Kidney (tissue), 14 donors: ENCODE data around the gene PXT1. TPM values are rescaled to one million over a fixed set of nuclear protein-coding genes. Genes with fewer than 3 reads are reported as not detected.

ENCODE experiments used
- DNase-seq, 5 donors: peaks; one replicate each; pipeline ENCODE4 v3.0.0-alpha.2; 2013 to 2020
- FAIRE-seq: peaks from 2 replicates; lab custom pipeline; 2012; peaks lifted over from hg19 to GRCh38; lab: Jason Lieb, UNC
- H3K27ac ChIP-seq, 2 donors: one replicate each; pipeline ENCODE4 v1.7.0; 2013; ENCODE audit warnings: low read depth in 2 of 2, low read length in 2 of 2, inconsistent platforms in 1 of 2
- H3K27me3 ChIP-seq: one replicate; pipeline ENCODE4 v1.7.1; 2013; ENCODE audit warnings: low read length, inconsistent platforms; ENCODE audit not compliant: control insufficient read depth, insufficient read depth
- H3K36me3 ChIP-seq, 3 donors: one replicate each; pipeline versions ENCODE4 v1.7.0 to v1.7.1; 2013; ENCODE audit warnings: low read length in 3 of 3, control low read depth in 1 of 3, inconsistent platforms in 1 of 3; ENCODE audit not compliant: insufficient read depth in 3 of 3, control insufficient read depth in 2 of 3
- H3K4me1 ChIP-seq, 3 donors: one replicate each; pipeline versions ENCODE4 v1.7.0 to v1.7.1; 2013; ENCODE audit warnings: low read length in 3 of 3, inconsistent platforms in 1 of 3, low read depth in 1 of 3; ENCODE audit not compliant: control insufficient read depth in 2 of 3, insufficient read depth in 2 of 3
- H3K4me3 ChIP-seq, 3 donors: one replicate each; pipeline versions ENCODE4 v1.7.0 to v1.8.1; 2013; ENCODE audit warnings: low read length in 3 of 3, control low read depth in 1 of 3, inconsistent platforms in 1 of 3
- H3K9ac ChIP-seq, 3 donors: one replicate each; pipeline versions ENCODE4 v1.7.0 to v1.7.1; 2013; ENCODE audit warnings: low read length in 3 of 3, control low read depth in 1 of 3, inconsistent platforms in 1 of 3
- H3K9me3 ChIP-seq, 3 donors: one replicate each; pipeline versions ENCODE4 v1.7.0 to v1.7.1; 2013; ENCODE audit warnings: low read length in 3 of 3, control low read depth in 1 of 3, inconsistent platforms in 1 of 3; ENCODE audit not compliant: control insufficient read depth in 2 of 3, insufficient read depth in 1 of 3
- intact Hi-C: fragments of 100-400 bp; cut with DNase I; formaldehyde crosslinking; loops from one replicate; pipeline ENCODE4 v1.11.1; 2022
- polyA plus RNA-seq: library from polyadenylated mRNA; stranded (reverse); fragments of 350-450 nt; fragmentation: Illumina TruSeq; extraction: RNeasy Lipid Tissue Mini Kit (QIAGEN cat#74804); gene quantifications from one replicate; pipeline ENCODE4 v1.2.3, GENCODE V29; 2014; ENCODE audit warnings: low read depth, low replicate concordance; ENCODE audit not compliant: insufficient read depth
- total RNA-seq: library from RNA; stranded (reverse); fragmentation: NEBNext Ultra II Directional; extraction: Animal tissue kit (Norgen Biotek cat#: 25700); gene quantifications from one replicate; pipeline ENCODE4 v1.2.1, GENCODE V29; 2021
- TF ChIP-seq, protein P1 (sequence below): IDR thresholded peaks from 3 replicates; pipeline ENCODE4 v1.5.1; 2012; ENCODE audit warnings: mild to moderate bottlenecking, moderate library complexity, borderline replicate concordance; ENCODE audit not compliant: insufficient read depth; ENCODE audit errors: extremely low read depth
- donor health status: control.
- donor health status: control.
- donor health status: control.
- donor health status: control.
- donor health status: control.
- donor health status: DM: yes; HTN: yes; CAD: no.
- donor health status: Normal renal cell carcinoma (clear cell type).

The PXT1 gene
- total and polyA plus RNA-seq, 2 donors from 2014 or later, result 0.13 TPM; not detected in 1

DNA sequence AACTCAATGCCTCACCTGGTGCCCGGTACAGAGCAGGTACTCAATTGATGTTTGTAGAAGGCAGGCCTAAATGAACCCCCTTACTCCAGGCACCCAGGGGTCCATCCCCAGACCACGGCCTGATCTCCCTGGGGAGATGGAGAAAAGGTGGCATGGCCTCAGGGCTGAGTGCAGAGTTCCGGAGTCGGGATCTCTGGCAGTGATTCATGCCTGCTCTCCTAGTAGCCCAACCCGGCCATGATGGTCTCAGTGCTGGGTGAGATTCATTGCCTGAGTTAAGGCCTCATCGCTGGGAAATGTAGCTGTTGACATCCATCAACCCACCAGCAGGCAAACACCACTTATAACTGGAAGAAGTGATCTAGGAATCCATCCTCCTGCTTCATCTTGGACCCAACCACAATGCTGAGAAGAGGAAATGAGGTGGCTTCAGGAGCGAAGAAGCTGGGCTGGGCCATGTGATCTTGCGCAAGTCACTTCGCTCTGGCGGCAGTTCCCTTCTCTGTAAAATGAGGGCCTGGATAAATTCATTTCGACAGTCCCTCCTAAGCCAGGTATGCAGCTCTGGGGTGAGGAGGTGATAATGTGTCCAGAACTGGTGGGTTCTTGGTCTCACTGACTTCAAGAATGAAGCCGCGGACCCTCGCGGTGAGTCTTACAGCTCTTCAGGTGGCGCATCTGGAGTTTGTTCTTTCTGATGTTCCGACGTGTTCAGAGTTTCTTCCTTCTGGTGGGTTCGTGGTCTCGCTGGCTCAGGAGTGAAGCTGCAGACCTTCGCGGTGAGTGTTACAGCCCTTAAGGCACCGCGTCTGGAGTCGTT, 79.9 kb downstream of the PXT1 start:
- Histone ChIP-seq H3K4me1 (peaks cover 0 to 8% (median 7%) of the 10 kb centered on the region in 3 donors), H3K9ac (no peak overlapping the region), H3K9me3 (no peaks in the 10 kb centered on the region), H3K27ac (no peak overlapping the region), H3K4me3 (no peak overlapping the region), H3K27me3 (no peaks in the 10 kb centered on the region), H3K36me3 (no peaks in the 10 kb centered on the region)
- FAIRE-seq (no peak), DNase-seq (peak in 1 of 5 donors; percentile 10)
- TF ChIP-seq, protein P1, sequence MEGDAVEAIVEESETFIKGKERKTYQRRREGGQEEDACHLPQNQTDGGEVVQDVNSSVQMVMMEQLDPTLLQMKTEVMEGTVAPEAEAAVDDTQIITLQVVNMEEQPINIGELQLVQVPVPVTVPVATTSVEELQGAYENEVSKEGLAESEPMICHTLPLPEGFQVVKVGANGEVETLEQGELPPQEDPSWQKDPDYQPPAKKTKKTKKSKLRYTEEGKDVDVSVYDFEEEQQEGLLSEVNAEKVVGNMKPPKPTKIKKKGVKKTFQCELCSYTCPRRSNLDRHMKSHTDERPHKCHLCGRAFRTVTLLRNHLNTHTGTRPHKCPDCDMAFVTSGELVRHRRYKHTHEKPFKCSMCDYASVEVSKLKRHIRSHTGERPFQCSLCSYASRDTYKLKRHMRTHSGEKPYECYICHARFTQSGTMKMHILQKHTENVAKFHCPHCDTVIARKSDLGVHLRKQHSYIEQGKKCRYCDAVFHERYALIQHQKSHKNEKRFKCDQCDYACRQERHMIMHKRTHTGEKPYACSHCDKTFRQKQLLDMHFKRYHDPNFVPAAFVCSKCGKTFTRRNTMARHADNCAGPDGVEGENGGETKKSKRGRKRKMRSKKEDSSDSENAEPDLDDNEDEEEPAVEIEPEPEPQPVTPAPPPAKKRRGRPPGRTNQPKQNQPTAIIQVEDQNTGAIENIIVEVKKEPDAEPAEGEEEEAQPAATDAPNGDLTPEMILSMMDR, result no peak
- intact Hi-C loops, result no loop called here

DNA sequence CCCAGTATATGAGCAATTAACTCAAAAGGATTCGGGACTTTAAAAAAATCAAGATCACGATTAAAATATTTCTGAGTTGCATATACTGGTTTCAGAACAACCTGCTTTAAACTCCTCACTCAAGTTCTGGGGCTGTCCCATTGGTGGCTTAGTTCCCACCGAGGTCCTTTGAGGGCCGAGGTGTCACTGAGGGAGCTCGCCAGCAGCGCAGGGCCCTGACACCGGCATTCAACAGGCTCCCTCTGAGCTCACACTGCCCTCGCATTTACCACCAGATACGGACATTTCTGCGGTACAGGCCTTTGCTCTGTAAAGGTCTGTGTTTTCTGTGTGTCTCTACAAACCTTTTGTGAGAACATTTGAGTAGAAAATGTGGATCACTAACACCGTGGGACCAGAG, 81.6 kb downstream of the PXT1 start:
- FAIRE-seq (no peak), DNase-seq (no peak)
- Histone ChIP-seq H3K27me3 (no peaks in the 10 kb centered on the region), H3K4me1 (peaks cover 0 to 8% (median 7%) of the 10 kb centered on the region in 3 donors), H3K27ac (no peak overlapping the region), H3K9me3 (no peaks in the 10 kb centered on the region), H3K4me3 (no peak overlapping the region), H3K36me3 (no peaks in the 10 kb centered on the region), H3K9ac (no peak overlapping the region)
- intact Hi-C loops, result no loop called here
- TF ChIP-seq, protein P1, result no peak

DNA sequence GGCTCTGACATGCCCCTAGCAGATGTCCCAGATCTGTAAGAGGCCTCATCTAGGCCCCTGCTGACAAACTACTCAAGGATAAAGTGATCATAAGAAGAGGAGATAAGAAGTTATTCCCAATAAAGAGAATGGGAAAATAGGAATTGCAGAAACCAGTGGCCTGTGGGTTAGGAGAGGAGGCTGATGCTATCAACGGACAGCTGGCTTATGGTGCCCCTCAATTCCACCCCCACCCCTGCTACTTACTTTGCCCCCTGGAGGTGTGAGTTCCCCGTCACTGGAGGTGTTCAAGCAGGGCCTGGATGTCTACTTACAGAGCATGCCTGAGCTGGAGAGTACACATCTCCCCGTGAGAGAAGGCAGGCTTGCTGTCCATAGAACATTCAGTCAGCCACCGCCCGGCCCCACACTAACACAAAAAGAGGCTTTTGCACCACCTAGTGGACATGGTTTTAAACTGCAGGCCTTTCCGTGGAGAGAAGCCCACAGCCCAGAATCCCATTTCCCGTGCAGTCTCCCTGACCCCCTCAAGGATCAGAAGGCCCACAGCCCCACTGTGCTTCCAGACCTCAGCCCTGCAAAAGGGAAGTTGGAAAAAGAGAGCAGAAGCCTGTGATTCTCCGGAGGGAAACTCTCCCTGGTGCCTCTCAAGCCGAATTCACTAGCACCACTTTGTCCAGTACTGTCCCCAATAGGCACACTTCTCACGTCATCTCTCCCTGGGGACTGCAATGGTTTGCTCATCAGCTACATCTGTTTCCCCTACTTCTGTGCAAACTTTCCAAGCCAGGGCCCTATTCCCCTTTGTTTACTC, 82.2 kb downstream of the PXT1 start:
- peak; percentile 80 to 94 (median 86) for DNase-seq
- TF ChIP-seq, protein P1, result peak; percentile 77
- no peak overlapping the region for H3K4me3 ChIP-seq
- H3K27me3 ChIP-seq, result no peaks in the 10 kb centered on the region
- FAIRE-seq, result no peak
- H3K4me1 ChIP-seq, result peaks cover 0 to 8% (median 7%) of the 10 kb centered on the region in 3 donors
- no peaks in the 10 kb centered on the region for H3K36me3 ChIP-seq
- no peaks in the 10 kb centered on the region for H3K9me3 ChIP-seq
- H3K27ac ChIP-seq, result no peak overlapping the region
- H3K9ac ChIP-seq, result no peak overlapping the region
- intact Hi-C loops, result no loop called here
